HG03565 (cell line): ENCODE results near the gene IGFALS.

Experiments used
- ATAC-seq: cut with Tn5 transposase; IDR thresholded peaks from one replicate; pipeline ENCODE4 v1.9.1; 2021; ENCODE audit warnings: mild to moderate bottlenecking, moderate library complexity; ENCODE audit not compliant: unreplicated experiment

IGFALS gene

DNA sequence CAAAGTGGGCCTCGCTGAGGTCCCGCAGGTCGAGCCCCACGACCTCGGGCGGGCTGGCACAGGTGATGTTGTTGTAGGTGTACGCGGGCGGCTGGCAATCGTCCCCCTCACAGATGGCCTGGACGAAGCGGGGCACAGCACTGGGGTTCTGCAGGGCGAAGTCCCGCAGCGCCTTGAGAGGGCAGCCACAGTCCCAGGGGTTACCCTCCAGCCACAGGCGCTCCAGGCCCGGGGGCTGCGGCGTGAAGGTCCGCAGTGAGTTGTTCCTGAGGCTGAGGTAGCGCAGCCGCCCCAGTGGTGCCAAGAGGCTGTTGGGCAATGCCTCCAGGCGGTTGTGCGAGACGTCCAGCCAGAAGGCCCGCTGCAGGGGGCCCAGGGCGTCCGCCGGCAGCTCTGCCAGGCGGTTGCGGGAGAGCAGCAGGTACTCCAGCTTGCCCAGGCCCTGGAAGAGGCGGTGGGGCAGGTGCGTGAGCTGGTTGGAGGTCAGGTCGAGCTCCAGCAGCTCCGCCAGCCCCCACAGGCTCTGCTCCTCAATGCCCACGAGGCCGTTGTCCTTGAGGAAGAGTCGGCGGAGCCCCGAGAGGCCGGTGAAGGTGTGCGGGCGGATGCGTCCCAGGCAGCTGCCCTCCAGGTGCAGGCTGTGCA lies 2.8 kb downstream of the IGFALS start:
- no peak for ATAC-seq

DNA sequence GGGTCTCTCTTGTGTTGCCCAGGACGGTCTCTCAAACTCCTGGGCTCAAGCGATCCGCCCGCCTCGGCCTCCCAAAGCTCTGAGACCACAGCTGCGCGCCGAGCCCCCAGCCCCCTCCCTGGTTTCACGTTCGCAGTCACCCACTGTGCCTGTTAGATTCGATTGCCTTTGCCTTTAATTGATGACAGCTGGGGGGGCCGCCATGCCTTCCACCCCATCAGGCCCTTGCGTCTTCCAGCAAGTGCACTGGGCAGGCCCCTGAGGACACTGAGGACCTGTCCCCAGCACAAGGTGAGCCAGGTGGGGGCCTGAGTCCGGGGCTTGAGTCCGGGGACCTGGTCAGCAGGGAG lies 3.3 kb downstream of the IGFALS start:
- ATAC-seq, result no peak

DNA sequence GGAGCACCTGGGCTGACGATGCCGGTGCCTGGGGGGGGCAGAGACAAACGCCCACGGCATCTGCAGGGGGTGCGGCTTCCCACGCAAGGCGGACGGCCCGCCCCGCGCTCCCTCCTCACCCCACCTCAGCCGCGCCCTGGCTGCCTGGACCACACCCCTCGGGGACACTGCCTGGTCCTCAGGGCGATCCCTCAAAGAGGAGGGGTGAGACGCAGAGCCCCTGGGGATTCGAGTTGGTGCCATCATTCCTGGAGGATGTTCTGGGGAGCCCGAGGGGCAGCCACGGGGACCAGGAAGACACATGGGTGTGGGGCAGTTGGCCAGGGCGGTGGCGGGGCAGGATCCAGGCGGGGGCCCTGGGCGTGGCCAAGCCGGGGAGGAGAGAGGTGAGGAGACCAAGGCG lies 3.9 kb downstream of the IGFALS start:
- ATAC-seq, result no peak

DNA sequence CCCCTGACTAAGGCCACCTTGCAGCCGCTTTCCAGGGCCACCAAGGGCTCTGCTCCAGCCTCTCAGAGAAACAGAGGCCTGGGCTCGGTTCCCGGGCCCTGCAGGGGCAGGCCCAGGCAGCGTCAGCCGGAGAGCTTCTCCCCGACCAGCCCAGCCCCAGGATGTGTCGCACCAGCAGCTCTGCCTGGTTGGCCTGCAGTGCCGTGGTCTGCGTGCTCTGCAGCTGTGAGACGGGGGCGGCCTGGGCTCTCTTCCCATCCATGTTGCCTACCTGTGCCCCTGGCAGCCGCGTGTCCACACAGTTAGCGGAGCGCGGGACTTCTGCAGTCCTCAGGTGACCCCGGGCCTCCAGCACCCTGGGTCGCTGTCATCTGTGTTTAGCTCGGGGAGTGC lies 4.8 kb downstream of the IGFALS start:
- ATAC-seq, result no peak

GRCh38 chr16:1788095-1788707 lies 5.3 kb downstream of the IGFALS start:
- ATAC-seq, result no peak

- ATAC-seq, result no peak
These were observed 6.0 kb downstream of the IGFALS start for GRCh38 chr16:1787322-1788094.

GRCh38 chr16:1787056-1787321 lies 6.5 kb downstream of the IGFALS start:
- ATAC-seq, result no peak

- no peak for ATAC-seq
These were observed 7.1 kb downstream of the IGFALS start for GRCh38 chr16:1786242-1787055.

DNA sequence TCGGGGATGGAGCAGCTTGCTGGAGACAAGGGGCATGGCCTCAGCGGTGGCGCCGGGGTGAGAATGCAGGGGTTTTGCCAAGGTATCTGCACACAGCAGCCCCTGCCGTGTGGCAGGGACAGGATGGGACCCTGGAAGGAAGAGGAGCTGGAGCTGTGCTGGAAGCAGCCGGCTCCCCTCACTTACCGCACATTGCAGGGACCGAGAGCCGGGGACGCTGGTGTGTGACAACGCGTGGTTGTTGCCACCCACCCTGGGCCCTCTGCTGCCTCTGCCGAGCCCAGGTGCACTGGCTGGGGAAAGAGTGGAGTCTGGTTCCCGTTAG lies 7.7 kb downstream of the IGFALS start:
- no peak for ATAC-seq

DNA sequence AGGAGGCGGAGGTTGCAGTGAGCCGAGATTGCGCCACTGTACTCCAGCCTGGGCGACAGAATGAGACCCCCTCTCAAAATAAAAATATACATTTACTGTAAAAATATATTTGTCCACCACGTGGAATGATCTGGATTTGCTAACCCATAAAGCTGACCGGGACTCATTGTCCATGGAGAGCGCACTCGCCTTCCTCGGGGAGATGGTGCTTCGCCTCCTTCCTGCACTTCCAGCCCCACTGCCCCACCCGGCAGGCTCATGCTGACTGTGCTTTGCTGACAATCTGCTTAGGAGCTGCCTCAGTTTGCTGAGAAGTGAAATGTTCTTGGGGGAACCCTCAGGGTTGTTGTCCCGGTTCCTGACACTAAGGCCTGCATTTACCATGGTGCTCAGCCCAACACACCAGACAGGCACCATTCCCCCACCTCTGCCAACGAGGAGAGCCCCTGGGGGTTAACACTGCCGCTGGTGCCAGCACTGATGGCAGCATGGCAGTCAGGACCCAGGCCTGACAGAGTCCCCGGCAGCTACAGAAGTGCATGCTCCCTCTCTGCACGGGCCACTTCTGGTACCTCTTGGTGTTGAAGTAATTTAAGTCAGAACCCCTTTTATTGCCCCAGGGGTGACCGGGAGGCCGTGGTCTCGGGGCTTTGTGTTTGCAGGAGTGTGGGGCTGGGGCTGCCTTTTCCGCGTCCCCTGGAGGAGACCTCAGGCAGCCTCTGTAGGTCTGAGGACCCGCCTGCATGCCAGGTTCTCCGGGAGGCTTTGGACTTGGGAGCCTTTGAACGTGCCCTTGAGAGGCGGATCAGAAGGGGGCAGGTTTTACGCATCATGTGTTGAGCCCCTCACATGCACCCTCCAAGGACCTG lies 8.3 kb downstream of the IGFALS start:
- ATAC-seq, result no peak

DNA sequence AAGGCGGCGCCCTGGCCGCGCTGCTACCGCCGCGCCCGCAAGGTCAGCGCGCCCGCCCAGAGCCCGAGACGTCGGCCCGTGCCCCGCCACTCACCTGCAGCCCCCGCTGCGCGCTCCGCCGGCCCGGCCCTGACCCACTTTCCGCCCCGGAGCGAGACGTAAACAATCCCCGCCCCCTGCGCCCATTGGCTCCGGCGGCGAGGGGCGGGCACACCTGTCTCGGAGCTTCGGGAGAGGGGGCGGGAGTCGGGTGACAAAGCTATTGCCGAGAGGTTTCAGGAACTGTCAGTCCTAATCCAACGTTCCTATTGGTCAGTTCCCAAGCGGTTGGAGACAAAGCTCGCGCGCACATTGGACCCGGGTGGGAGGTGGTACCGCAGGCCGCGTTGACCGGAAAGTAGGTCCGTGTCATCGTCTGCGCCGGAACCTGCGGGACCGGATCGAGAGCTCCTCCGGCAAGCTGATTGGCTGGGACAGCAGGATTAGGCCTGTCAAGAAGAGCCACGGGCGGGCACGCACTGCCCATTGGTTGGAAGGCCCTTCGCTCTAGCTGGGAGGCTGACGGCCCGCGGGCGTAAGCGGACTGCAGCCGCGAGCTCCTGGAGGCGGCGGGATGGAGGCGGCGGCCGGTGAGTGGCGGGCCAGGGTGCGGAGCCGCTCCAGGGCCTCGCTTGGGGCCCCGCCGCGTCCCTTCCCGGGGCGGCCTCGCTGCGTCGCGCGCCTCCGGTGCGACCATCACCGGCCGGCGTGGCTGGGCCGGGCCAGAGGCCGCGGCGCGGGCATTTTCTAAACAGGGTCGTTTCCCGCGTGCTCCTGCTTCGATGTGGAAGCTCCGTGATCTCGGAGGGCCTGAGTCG lies 10.9 kb downstream of the IGFALS start, which contains the start of the genes NUBP2 and SPSB3:
NUBP2 (plus strand) TSS at position 553 of the 857 bp plus-strand sequence; CDS start at position 614, 61 bp downstream.
SPSB3 (minus strand) TSS at position 164 of the 857 bp plus-strand sequence. CDS start 1,088 bp downstream, outside the sequence.
- peak; percentile 73 for ATAC-seq

DNA sequence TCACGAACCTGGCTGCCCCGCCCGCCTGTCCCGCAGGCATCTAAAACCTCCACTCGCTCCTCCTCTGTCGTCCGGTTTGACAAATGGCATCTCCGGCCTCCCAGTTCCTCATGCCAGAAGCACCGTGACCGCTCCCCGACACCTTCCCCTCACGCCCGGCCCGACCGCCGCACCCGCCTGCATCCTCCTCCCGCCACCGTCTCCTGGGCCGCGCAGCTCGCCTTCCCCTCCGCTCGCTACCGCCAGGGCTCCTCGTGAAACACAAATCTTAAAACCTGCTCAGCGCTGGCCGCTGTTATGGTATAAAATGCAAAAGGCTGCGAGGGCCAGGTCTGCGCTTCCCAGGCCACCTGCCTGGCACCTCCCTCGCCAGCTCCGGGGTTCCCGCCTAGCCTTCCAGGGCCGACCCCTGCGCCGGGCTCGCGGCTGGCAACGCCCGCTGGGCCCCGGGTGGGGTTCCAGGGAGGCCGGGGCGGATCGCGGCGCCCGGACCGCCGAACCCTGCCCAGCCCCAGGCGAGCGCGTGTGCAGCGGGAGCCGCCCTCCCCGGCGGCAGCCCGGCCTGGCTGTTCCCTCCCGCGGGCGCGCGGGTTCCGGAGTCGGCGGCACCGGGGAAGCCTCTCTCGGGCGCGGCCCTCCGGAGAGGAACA lies 11.6 kb downstream of the IGFALS start:
- ATAC-seq, result peak; percentile 2

DNA sequence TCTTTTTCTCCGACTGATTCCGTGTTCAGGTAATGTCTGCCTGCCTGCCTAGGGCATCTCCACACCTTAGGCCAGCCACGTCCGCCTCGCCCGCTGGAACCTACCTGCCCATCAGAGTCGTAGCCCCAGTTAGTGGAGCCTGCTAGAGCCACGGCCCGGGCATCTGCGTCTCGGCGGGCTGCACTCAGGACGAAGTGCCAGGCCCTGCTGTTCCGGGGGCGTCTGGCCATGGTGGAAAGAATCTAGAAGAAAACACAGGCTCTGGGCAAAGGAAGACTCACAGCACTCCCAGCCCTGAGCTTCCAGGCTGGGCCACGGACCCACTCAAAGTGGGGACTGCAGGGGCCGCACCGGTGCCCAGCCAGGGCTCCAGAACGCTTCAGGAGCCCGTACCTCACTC lies 12.3 kb downstream of the IGFALS start:
- ATAC-seq, result no peak

GRCh38 chr16:1780677-1781072 lies 12.8 kb downstream of the IGFALS start:
- no peak for ATAC-seq

- no peak for ATAC-seq
These were observed 13.5 kb downstream of the IGFALS start for GRCh38 chr16:1779741-1780676.

GRCh38 chr16:1779234-1779701 lies 14.2 kb downstream of the IGFALS start:
- no peak for ATAC-seq

DNA sequence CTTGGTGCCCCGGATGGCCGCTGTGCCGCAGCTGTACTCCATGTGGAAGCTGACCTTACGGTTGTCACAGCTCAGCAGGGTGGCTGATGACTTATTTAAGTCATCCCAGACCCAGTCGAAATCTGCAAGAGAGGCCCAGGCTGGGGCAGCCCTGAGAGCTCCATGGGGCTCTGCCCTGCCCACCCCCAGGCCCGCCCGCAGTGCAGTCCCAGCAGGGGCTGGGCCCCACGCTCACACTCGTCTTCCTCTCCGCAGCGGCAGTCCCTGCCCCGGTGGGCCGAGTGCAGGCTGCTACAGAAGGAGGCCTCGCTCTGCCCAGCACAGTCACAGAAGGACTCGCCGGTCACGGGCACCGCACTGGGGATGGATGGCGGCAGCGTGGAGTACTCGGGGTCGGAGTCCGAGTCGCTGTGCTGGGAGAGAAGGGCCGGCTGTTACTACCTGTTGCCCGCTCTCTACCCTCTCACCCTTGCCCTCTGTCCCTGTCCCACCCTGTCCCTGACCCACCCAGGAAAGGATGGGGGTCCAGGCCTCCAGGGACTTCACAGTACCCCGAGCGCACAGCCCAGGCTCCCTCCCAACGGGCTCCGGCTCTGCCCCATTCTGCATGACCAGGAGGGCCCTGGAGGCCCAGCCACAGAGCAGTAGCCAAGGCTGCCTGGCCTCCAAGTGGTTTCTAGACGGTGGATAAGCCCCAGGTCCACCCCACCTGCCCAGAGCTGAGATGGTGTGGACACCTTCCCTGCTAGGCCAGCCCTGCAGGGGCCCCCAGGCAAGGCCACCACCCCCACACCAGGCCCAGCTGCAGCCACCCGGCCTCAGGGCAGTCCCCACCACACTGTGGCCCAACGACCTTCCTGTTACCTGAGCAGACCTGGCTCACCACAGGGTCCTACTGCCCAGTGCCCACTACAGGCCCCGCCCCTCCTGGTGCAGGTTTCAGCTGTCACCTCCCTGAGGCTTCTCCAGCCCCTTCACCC lies 15.0 kb downstream of the IGFALS start:
- no peak for ATAC-seq
